Caco-2 (cell line): ENCODE results near the gene AMZ1. TPM values are rescaled to one million over a fixed set of nuclear protein-coding genes. Genes with fewer than 3 reads are reported as not detected.

ENCODE experiments used
- BruUV-seq: library from RNA; stranded (reverse); fragments of 400-500 nt; replicated peaks from 2 replicates; lab custom pipeline; 2021; lab: Mats Ljungman, UMichigan
- CTCF ChIA-PET: fragments of 300-600 bp; sonication (Branson Sonifier 250); formaldehyde crosslinking; loops from one replicate; lab custom pipeline; 2022; ENCODE audit warnings: antibody characterized with exemption; lab: Charles Lee
- POLR2A ChIA-PET: fragments of 300-600 bp; sonication (Branson Sonifier 250); formaldehyde crosslinking; loops from one replicate; lab custom pipeline; 2022; ENCODE audit warnings: antibody characterized with exemption; lab: Charles Lee
- DNase-seq, 2 experiments: peaks; one replicate each; pipeline versions ENCODE4 v3.0.0 to v3.0.0-alpha.2; 2020 to 2022
- H3K27me3 ChIP-seq: replicated peaks from 2 replicates; pipeline ENCODE4 v1.6.0; 2011; ENCODE audit warnings: low read length; ENCODE audit not compliant: control insufficient read depth, insufficient read depth
- H3K36me3 ChIP-seq: 2 replicates; pipeline ENCODE4 v1.5.1; 2011; ENCODE audit warnings: low read length; ENCODE audit not compliant: control insufficient read depth, insufficient read depth
- H3K4me1 ChIP-seq: fragments of 250-450 bp; sonication (Bioruptor Pico); 2 replicates; pipeline ENCODE4 v1.5.1; 2020; ENCODE audit warnings: mild to moderate bottlenecking
- H3K4me3 ChIP-seq: 2 replicates; pipeline ENCODE4 v1.5.1; 2011; ENCODE audit warnings: low read depth, mild to moderate bottlenecking, control low read depth, low read length
- H3K9me3 ChIP-seq: fragments of 250-450 bp; sonication (Bioruptor Pico); 2 replicates; pipeline ENCODE4 v1.5.1; 2020; ENCODE audit warnings: mild to moderate bottlenecking, moderate library complexity
- H3K27ac Mint-ChIP-seq: one replicate; pipeline ENCODE4 v1.8.0; 2022; ENCODE audit warnings: mixed read lengths; ENCODE audit not compliant: unreplicated experiment
- H3K27me3 Mint-ChIP-seq: one replicate; pipeline ENCODE4 v1.8.0; 2022; ENCODE audit warnings: mixed read lengths; ENCODE audit not compliant: insufficient read depth, unreplicated experiment
- H3K36me3 Mint-ChIP-seq: one replicate; pipeline ENCODE4 v1.8.0; 2022; ENCODE audit warnings: mild to moderate bottlenecking, mixed read lengths; ENCODE audit not compliant: insufficient read depth, unreplicated experiment
- H3K4me1 Mint-ChIP-seq: one replicate; pipeline ENCODE4 v1.8.0; 2022; ENCODE audit warnings: low read depth, mixed read lengths; ENCODE audit not compliant: unreplicated experiment
- H3K4me3 Mint-ChIP-seq: one replicate; pipeline ENCODE4 v1.8.0; 2022; ENCODE audit warnings: mild to moderate bottlenecking, moderate library complexity, mixed read lengths; ENCODE audit not compliant: unreplicated experiment
- H3K9me3 Mint-ChIP-seq: one replicate; pipeline ENCODE4 v1.8.0; 2022; ENCODE audit warnings: mixed read lengths; ENCODE audit not compliant: unreplicated experiment
- CTCF ChIP-seq, 2 experiments: fragments of 200-600 bp in 1 of 2; IDR thresholded peaks; 1 replicate in 1 of 2; 2 replicates in 1 of 2; pipeline versions ENCODE4 v1.5.1 to v1.8.0; 2011 to 2022; ENCODE audit warnings: antibody characterized with exemption in 1 of 2, control low read depth in 1 of 2, inconsistent platforms in 1 of 2, low read depth in 1 of 2, low read length in 1 of 2, mild to moderate bottlenecking in 1 of 2, moderate library complexity in 1 of 2; ENCODE audit not compliant: insufficient read depth in 1 of 2, severe bottlenecking in 1 of 2, unreplicated experiment in 1 of 2
- intact Hi-C: fragments of 100-400 bp; cut with micrococcal nuclease; formaldehyde crosslinking; loops from one replicate; pipeline ENCODE4 v1.10.0; 2022; ENCODE audit not compliant: unreplicated experiment
- total RNA-seq: library from RNA; stranded (reverse); gene quantifications from 2 replicates; pipeline ENCODE4 v1.2.3, GENCODE V29; 2022

Gene AMZ1
- total RNA-seq, 1 experiment from 2014 or later, result 0.11 TPM

GRCh38 chr7:2663960-2664359, 24.0 kb upstream of the AMZ1 start:
- Mint-ChIP-seq H3K4me1 (no peaks in the 10 kb centered on the region), H3K27ac (no peak overlapping the region), H3K36me3 (peaks cover 7% of the 10 kb centered on the region), H3K27me3 (peaks cover 3% of the 10 kb centered on the region), H3K9me3 (no peaks in the 10 kb centered on the region), H3K4me3 (no peak overlapping the region)
- H3K4me1 ChIP-seq, result no peaks in the 10 kb centered on the region
- no peak overlapping the region for H3K4me3 ChIP-seq
- TF ChIP-seq CTCF (IDR thresholded peaks at IDR 0.05; ENCODE audit: insufficient read depth in 1 of 2, low read depth in 1 of 2, low read length in 1 of 2, severe bottlenecking in 1 of 2, unreplicated experiment in 1 of 2), result no peak
- intact Hi-C loops, result no loop called here
- CTCF ChIA-PET, result no interaction called here
- H3K36me3 ChIP-seq, result no peaks in the 10 kb centered on the region; the same call in 1 of the 2 replicates
- no peak for DNase-seq
- H3K9me3 ChIP-seq, result no peaks in the 10 kb centered on the region
- POLR2A ChIA-PET, result no interaction called here
- no TSS peak for BruUV-seq
- H3K27me3 ChIP-seq, result no peaks in the 10 kb centered on the region

GRCh38 chr7:2665359-2665791, 22.6 kb upstream of the AMZ1 start:
- H3K4me3 Mint-ChIP-seq, result peak overlapping the region; percentile 43
- Histone ChIP-seq H3K4me3 (no peak overlapping the region), H3K9me3 (no peaks in the 10 kb centered on the region), H3K27me3 (no peaks in the 10 kb centered on the region), H3K36me3 (no peaks in the 10 kb centered on the region; the same call in 1 of the 2 replicates), H3K4me1 (no peaks in the 10 kb centered on the region)
- ChIA-PET CTCF (no interaction called here), POLR2A (no interaction called here)
- H3K27me3 Mint-ChIP-seq, result peaks cover 3% of the 10 kb centered on the region
- no peaks in the 10 kb centered on the region for H3K9me3 Mint-ChIP-seq
- H3K36me3 Mint-ChIP-seq, result peaks cover 7% of the 10 kb centered on the region
- no peak overlapping the region for H3K27ac Mint-ChIP-seq
- BruUV-seq, result no TSS peak
- no peak for DNase-seq
- intact Hi-C loops, result no loop called here
- no peak for TF ChIP-seq CTCF (IDR thresholded peaks at IDR 0.05; ENCODE audit: insufficient read depth in 1 of 2, low read depth in 1 of 2, low read length in 1 of 2, severe bottlenecking in 1 of 2, unreplicated experiment in 1 of 2)
- peaks cover under 1% of the 10 kb centered on the region for H3K4me1 Mint-ChIP-seq

GRCh38 chr7:2666155-2666554, 21.8 kb upstream of the AMZ1 start:
- Mint-ChIP-seq H3K9me3 (no peaks in the 10 kb centered on the region), H3K4me1 (peaks cover 7% of the 10 kb centered on the region), H3K4me3 (no peak overlapping the region), H3K27ac (no peak overlapping the region), H3K27me3 (peaks cover 3% of the 10 kb centered on the region), H3K36me3 (peaks cover 7% of the 10 kb centered on the region)
- no peak for TF ChIP-seq CTCF (IDR thresholded peaks at IDR 0.05; ENCODE audit: insufficient read depth in 1 of 2, low read depth in 1 of 2, low read length in 1 of 2, severe bottlenecking in 1 of 2, unreplicated experiment in 1 of 2)
- DNase-seq, result no peak
- ChIA-PET CTCF (no interaction called here), POLR2A (no interaction called here)
- no peaks in the 10 kb centered on the region for H3K27me3 ChIP-seq
- intact Hi-C loops, result no loop called here
- H3K4me3 ChIP-seq, result no peak overlapping the region
- H3K36me3 ChIP-seq, result no peaks in the 10 kb centered on the region; the same call in 1 of the 2 replicates
- BruUV-seq, result no TSS peak
- H3K4me1 ChIP-seq, result no peaks in the 10 kb centered on the region
- no peaks in the 10 kb centered on the region for H3K9me3 ChIP-seq
